Measurements from ENCODE around the gene EVC. TPM values are rescaled to one million over a fixed set of nuclear protein-coding genes. Genes with fewer than 3 reads are reported as not detected.

Gene EVC
- total RNA-seq, 1 donor from 2014 or later: 41.4 TPM

DNA sequence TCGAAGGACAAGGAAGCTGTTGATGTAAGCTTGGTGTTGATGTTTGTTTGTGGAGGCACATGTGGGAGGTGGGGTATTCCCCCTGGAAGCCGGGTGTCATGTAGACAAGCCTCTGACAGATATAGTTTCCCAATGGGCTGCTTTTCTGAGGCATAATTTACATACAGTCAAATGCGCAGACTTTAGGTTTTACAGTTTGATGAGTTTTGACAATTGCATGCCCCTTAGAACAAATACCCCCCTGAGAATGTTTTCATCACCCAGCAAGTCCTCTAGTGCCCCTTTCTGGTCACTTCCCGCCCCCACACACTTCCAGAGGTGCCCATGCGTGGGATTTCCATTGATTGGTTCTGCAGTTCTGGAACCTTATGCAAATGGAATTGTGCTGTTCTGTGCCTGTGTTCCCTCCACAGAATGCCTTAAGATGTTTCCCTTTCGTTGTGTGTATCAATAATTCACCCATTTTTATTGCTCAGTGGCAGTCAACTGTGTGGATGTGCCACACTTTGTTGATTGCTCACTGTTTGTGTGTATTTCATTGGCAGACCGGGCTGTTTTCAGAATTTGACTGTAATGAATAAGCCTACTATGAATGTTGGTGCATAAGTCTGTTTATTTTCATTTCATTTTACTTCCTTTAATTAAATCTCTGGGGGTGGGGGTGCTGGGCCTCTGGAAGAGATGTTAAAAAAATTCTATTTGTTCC is 8.5 kb downstream of the EVC start:
- Histone ChIP-seq H3K4me3 (ENCODE audit: low read depth, low read length) (no peak overlapping the region), H3K27me3 (ENCODE audit: control insufficient read depth, insufficient read depth, low read length) (no peaks in the 10 kb centered on the region), H3K36me3 (ENCODE audit: control insufficient read depth, insufficient read depth, low read length) (no peaks in the 10 kb centered on the region)
- TF ChIP-seq, protein P1, sequence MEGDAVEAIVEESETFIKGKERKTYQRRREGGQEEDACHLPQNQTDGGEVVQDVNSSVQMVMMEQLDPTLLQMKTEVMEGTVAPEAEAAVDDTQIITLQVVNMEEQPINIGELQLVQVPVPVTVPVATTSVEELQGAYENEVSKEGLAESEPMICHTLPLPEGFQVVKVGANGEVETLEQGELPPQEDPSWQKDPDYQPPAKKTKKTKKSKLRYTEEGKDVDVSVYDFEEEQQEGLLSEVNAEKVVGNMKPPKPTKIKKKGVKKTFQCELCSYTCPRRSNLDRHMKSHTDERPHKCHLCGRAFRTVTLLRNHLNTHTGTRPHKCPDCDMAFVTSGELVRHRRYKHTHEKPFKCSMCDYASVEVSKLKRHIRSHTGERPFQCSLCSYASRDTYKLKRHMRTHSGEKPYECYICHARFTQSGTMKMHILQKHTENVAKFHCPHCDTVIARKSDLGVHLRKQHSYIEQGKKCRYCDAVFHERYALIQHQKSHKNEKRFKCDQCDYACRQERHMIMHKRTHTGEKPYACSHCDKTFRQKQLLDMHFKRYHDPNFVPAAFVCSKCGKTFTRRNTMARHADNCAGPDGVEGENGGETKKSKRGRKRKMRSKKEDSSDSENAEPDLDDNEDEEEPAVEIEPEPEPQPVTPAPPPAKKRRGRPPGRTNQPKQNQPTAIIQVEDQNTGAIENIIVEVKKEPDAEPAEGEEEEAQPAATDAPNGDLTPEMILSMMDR (IDR thresholded peaks at IDR 0.05; ENCODE audit: insufficient read depth, low read length, poor library complexity, severe bottlenecking): no peak
- no peak for DNase-seq (ENCODE audit: low read depth)

DNA sequence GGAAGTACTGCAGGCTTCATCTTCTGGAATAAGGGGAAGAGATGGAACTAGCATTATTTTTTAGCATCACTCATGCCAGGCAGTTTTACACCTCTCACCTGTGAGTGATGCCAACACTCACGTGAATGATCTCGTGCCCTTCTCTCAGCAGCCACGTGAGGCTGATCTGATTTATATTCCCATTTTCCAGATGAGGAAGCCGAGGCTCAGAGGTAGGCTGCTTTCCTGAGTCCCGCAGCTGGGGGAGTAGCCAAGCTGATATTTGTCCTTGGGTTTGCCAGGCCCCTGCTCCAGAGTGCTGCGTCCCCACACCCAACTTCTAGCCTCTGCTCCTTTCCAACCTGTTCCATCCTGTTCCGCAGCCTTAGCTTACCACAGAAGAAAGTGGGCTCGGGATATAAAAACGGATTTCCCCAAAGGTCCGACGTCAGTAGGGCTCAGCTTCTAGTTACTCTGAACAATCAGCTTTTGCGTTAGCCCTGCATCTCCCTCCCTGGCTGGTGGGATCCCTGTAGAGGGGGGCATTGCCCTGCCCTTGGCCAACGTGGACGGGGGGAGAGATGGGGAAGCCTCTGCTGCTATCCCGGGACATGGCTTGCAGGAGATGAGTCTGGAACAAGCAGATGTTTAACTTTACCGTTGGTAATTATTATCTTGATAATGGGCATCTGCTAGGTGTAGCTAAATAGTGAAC is 9.3 kb downstream of the EVC start:
- no peaks in the 10 kb centered on the region for H3K27me3 ChIP-seq (ENCODE audit: control insufficient read depth, insufficient read depth, low read length)
- no peaks in the 10 kb centered on the region for H3K36me3 ChIP-seq (ENCODE audit: control insufficient read depth, insufficient read depth, low read length)
- no peak for DNase-seq (ENCODE audit: low read depth)
- no peak overlapping the region for H3K4me3 ChIP-seq (ENCODE audit: low read depth, low read length)
- TF ChIP-seq, protein P1 (IDR thresholded peaks at IDR 0.05; ENCODE audit: insufficient read depth, low read length, poor library complexity, severe bottlenecking): no peak

DNA sequence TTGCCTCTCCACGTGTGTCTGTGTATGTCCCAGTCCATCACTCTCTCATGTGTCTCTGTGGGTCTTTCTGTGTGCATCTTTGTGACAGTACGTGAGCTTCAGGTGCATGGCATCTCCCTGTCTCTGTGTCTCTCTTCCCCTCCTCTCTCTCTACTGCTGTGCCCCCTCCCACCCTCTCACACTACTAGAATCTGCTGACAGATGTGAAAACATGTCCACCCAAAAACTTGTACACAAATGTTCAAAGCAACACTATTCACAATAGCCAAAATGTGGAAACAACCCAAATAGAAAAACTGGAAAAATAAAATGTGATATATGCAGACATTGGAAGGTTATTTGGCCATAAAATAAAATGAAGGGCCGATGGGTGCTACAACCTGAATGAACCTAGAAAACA is 10.0 kb downstream of the EVC start:
- TF ChIP-seq, protein P1 (IDR thresholded peaks at IDR 0.05; ENCODE audit: insufficient read depth, low read length, poor library complexity, severe bottlenecking): no peak
- DNase-seq (ENCODE audit: low read depth): no peak
- Histone ChIP-seq H3K36me3 (ENCODE audit: control insufficient read depth, insufficient read depth, low read length) (peaks cover 2% of the 10 kb centered on the region), H3K4me3 (ENCODE audit: low read depth, low read length) (no peak overlapping the region), H3K27me3 (ENCODE audit: control insufficient read depth, insufficient read depth, low read length) (no peaks in the 10 kb centered on the region)

DNA sequence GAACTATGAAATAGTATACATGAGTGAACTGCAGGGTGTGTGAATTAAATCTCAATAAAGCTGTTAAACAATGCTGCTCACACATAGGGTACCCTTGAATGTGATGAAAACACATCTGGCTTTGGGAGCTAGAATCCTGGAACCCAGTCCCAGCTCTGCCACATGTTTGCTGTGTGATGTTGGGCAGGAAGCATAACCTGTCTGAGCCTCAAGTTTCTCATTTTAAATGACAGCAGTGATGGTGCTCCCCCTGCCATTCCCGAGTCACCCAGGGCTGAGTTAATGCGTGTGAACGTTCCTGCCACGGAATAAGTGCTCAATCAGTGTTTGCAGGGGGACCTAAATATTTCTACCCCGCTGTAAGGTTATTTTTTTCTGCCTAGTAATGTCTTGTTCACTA is 10.9 kb downstream of the EVC start:
- Histone ChIP-seq H3K27me3 (ENCODE audit: control insufficient read depth, insufficient read depth, low read length) (no peaks in the 10 kb centered on the region), H3K4me3 (ENCODE audit: low read depth, low read length) (no peak overlapping the region), H3K36me3 (ENCODE audit: control insufficient read depth, insufficient read depth, low read length) (peaks cover 4% of the 10 kb centered on the region)
- DNase-seq (ENCODE audit: low read depth): no peak
- TF ChIP-seq, protein P1 (IDR thresholded peaks at IDR 0.05; ENCODE audit: insufficient read depth, low read length, poor library complexity, severe bottlenecking): no peak

DNA sequence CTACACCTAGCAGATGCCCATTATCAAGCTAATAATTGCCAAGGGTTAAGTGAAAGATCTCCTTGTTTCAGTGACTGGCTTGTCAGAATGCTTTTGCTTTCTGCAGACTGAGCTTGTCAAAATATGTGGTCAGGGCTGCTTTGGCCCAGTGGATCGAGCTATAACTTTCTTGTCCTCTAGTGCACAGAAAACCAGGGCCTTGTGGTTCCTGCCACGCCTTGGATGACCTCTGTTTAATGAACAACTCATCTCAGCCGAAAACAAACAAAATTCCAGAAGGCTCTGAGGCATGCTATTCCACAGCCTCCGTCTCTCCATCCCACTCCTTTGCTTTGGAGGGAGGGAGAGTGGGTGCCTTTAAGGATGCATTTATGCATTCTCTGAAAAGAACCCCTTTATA is 11.3 kb downstream of the EVC start:
- no peaks in the 10 kb centered on the region for H3K27me3 ChIP-seq (ENCODE audit: control insufficient read depth, insufficient read depth, low read length)
- H3K4me3 ChIP-seq (ENCODE audit: low read depth, low read length): no peak overlapping the region
- TF ChIP-seq, protein P1 (IDR thresholded peaks at IDR 0.05; ENCODE audit: insufficient read depth, low read length, poor library complexity, severe bottlenecking): no peak
- H3K36me3 ChIP-seq (ENCODE audit: control insufficient read depth, insufficient read depth, low read length): peaks cover 4% of the 10 kb centered on the region
- DNase-seq (ENCODE audit: low read depth): peak; percentile 99

All from kidney epithelial cell (primary cell).